ENCODE measurements around the gene ACOX1.

DNA sequence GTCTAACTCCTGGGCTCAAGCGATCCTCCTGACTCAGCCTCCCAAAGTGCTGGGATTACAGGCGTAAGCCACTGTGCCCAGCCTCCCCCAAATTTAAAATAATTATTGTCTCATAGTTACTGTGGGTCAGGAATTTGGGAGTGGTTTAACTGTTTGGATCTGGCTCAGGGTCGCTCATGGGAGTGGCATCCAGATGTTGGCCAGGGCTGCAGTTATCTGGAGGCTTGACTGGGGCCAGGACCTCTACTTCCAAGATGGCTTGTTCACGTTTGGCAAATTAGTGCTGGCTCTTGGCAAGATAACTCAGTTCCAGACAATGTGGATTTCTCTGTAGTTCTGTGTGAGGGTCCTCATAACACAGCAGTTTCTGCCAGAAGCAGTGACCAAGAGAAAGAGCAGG is 8.1 kb upstream of the ACOX1 start:
- TF ChIP-seq EZH2 (IDR thresholded peaks at IDR 0.05; ENCODE audit: borderline replicate concordance), result no peak
- TF ChIP-seq, protein P1, sequence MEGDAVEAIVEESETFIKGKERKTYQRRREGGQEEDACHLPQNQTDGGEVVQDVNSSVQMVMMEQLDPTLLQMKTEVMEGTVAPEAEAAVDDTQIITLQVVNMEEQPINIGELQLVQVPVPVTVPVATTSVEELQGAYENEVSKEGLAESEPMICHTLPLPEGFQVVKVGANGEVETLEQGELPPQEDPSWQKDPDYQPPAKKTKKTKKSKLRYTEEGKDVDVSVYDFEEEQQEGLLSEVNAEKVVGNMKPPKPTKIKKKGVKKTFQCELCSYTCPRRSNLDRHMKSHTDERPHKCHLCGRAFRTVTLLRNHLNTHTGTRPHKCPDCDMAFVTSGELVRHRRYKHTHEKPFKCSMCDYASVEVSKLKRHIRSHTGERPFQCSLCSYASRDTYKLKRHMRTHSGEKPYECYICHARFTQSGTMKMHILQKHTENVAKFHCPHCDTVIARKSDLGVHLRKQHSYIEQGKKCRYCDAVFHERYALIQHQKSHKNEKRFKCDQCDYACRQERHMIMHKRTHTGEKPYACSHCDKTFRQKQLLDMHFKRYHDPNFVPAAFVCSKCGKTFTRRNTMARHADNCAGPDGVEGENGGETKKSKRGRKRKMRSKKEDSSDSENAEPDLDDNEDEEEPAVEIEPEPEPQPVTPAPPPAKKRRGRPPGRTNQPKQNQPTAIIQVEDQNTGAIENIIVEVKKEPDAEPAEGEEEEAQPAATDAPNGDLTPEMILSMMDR (IDR thresholded peaks at IDR 0.05; ENCODE audit: poor library complexity), result no peak

All from hepatocyte (in vitro differentiated cells).